SW 1271 (cell line): ENCODE data around the gene SUPT20HL2.
"Not testable (repeated sequence)": the region's sequence is repeated elsewhere in the genome, so short reads cannot be mapped to it uniquely, and the experiment has no call there.

Experiments
- DNase-seq, 2 experiments: peaks; one replicate each; lab custom pipeline; 2025; lab: John Stamatoyannopoulos, UW

The SUPT20HL2 gene

GRCh38 chrX:24309580-24310374, 4.1 kb downstream of the SUPT20HL2 start:
- DNase-seq = not testable (repeated sequence)

DNA sequence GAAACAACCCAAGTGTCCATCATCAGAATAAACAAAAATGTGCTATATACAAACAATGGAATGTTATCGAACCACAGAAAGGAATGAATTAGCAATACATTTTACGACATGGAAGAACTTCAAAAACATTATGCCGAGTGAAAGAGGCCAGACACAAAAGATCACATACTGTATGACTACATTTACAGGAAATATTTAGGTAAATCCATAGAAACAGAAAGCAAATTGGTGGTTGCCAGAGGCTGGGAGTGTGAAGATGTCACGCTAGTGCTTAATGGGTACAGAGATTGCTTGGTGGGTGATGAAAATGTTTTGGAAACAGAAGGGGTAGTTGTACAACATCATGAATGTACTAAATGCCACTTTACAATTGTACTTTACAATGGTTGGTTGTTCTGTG, 5.1 kb downstream of the SUPT20HL2 start:
- not testable (repeated sequence) for DNase-seq

GRCh38 chrX:24306440-24306839, 7.4 kb downstream of the SUPT20HL2 start:
- DNase-seq = no peak

DNA sequence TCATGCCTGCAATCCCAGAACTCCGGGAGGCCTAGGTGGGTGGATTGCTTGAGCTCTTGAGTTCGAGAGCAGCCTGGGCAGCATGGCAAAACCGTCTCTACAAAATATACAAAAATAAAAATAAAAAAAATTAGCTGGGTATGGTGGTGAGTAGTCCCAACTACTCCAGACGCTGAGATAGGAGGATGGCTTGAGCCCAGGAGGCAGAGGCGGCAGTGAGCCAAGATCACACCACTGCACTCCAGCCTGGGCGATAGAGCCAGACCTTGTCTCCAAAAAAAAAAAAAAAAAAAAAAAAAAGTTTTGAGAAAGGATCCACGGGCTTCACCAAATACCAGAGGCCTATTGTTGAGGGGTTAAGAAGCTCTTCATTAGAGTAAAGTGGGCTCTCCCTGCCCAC, 8.0 kb downstream of the SUPT20HL2 start:
- DNase-seq = no peak

DNA sequence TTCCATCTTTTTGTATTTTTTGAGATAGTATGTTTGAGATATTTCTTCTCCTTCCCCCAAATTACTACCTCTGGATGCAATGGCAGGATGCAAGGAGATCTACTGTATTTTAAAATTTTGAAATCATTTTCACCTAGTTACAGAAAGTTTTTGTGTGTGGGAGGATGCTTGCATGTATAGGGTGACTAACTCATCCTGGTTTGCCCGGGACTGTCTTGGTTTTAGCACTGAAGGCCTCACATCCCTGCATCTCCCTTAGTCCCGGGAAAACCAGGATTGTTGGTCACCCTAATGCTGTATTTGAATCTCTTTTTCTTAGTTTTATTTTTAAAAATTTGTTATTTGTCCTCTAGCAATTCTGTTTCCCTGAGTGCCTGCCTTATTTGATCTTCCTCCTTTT, 12.1 kb downstream of the SUPT20HL2 start:
- DNase-seq = no peak

DNA sequence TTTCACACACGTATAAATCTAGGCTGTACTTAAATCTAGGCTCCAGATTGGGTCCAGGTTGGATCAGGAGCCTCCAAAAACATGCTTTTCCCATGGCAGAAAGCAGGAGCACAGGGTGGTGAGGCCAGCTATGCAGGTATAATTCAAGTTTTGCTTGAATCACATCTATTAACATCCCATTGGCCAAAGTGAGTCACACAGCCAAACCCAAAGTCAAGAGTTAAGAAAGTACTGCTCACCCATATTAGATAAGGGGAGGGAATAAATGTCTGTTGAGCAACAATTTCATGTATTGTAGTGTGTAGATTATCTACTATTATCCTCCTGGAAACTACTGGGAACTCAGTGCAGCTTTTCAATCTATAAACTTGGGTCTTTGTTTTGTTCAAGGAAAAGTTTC, 12.8 kb downstream of the SUPT20HL2 start:
- no peak for DNase-seq

- DNase-seq = no peak
Observed at GRCh38 chrX:24298191-24298590, 15.7 kb downstream of the SUPT20HL2 start.

- DNase-seq = no peak
Observed at GRCh38 chrX:24294619-24295018, 19.2 kb downstream of the SUPT20HL2 start.

DNA sequence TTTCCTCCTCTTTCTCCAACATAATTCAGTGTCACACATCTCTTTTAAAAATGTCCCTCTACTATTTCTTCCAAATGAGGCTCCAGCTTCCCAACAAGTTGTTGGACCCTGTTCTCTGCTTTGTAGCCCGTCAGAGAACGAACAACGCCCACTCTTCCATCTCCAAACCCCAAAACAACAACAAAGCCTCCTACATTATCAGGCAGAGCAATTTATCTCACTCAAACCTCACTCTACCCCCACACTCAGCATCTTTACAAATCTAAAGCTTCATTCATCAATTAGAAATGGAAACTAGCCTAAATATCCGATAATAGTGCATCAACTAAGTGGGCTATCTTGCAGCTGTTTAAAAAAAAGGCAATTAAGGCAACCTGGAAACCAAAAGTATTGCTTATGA, 20.5 kb downstream of the SUPT20HL2 start:
- DNase-seq = no peak

DNA sequence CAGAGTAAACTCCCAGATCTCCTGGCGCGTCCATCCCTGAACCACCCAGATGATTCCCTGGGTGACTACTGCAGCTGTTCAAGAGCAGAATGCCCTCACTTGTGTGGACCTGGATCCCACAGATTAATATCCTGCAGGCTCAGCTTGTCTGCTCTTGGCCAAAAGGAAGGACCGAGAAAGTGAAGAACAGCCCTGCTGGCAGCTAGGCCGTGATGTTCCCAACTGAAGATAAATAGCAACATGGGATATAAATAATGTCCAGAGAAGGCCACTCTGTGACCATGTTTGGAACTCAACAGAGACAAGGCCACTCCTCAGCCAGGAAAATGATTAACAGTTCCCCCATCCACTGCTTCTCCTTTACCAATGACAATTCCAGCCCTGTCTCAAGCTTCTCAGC, 21.5 kb downstream of the SUPT20HL2 start:
- no peak for DNase-seq

DNA sequence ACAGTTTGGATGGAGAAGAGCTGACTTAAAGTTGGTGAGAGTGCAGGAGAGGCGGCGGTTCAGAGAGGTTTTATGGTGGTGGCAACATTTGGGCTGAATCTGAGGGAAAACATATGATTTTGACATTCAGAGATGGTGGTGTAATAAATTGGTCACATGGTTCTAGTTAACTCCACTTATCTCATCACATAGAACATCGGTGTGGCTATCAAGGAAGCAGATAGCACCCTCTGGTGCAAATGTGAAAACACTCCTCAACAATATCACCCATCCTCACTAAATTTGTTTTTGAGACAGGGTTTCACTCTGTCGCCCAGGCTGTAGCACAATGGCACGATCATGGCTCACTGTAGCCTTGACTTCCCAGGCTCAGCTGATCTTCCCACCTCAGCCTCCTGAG, 28.8 kb downstream of the SUPT20HL2 start:
- DNase-seq = no peak

DNA sequence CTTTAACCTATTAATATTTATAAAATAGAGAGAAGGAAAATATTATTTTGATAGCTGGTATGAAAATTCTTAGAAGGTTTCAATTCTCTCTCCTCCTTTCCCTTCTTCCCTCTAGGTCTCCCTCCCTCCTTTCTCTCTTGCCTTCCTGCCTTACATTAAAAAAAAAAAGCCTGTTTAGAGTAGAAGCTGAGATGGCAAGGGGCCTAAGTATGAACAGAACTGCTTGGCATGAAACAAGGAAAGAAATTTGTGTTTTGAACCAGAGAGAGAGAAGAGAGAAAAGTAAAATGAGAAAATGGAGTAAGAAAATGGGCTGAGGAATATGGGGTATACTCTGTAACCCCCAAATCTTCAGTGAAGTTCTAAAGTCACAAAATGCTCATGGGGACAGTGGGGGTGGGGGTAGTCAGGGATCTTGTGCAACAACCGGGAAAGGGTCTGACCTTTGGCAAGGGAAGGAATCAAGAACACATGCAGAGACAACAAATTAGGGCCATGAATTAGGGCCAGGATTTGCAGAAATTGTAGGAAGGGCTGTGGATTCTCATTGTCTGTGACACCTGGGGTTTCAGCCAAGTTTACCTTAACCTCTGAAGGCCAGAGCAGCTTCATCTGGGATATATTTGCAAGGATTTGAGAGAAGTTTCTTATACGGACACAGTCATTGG, 30.6 kb downstream of the SUPT20HL2 start:
- DNase-seq = no peak

GRCh38 chrX:24282381-24283126, 31.3 kb downstream of the SUPT20HL2 start:
- DNase-seq = no peak

- DNase-seq = no peak
Observed at GRCh38 chrX:24277405-24277804, 36.5 kb downstream of the SUPT20HL2 start.

- DNase-seq = no peak
Observed at GRCh38 chrX:24276015-24276414, 37.9 kb downstream of the SUPT20HL2 start.

- no peak for DNase-seq
Observed at GRCh38 chrX:24271262-24271661, 42.6 kb downstream of the SUPT20HL2 start.

DNA sequence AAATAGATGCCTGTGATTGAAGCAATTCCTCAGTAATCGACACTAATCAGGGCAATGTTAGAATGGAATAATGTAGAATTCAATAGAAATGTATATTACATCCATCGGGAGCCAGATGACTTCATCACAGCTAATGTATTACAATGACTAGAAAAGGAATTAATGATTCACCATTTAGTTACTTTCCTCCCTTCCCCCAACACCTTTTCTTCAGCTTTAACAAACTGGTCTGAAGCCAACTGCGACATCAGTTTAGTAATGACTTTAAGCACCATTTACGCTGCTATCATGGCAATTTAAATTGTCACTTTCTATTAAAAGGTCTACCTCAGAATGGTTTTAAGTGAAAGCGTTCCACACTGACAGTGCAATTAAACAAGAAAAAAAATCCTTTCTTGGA, 45.1 kb downstream of the SUPT20HL2 start:
- no peak for DNase-seq

DNA sequence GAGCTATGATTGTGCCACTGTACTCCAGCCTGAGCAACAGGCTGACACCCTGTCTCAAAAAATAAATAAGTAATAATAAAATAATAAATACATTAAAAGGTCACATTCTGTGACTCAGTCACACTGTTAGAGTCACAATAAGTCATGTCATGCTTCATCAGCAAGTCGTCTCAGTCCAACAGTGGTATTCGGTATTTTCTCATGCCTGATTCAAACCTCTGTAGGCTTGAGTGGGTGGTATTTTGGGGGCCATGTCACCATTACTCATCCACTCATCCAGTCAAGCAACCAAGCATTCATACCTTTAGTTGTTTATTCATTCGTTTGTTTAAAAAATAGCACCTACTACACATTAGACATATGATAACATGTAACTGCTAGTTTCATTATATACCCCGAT, 46.9 kb downstream of the SUPT20HL2 start:
- DNase-seq = no peak

GRCh38 chrX:24264383-24264782, 49.5 kb downstream of the SUPT20HL2 start:
- no peak for DNase-seq

GRCh38 chrX:24262309-24262708, 51.6 kb downstream of the SUPT20HL2 start:
- no peak for DNase-seq
